Esophagus muscularis mucosa (tissue), 3 donors: Measurements from ENCODE around the gene ECEL1.
"Not testable (repeated sequence)": the region's sequence is repeated elsewhere in the genome, so short reads cannot be mapped to it uniquely, and the experiment has no call there.

Experiments
- POLR2A ChIP-seq: fragments of 450-650 bp; IDR thresholded peaks from one replicate; pipeline ENCODE4 v1.6.1; 2017; ENCODE audit warnings: antibody characterized with exemption, moderate library complexity, mild to moderate bottlenecking, low read depth
- TF ChIP-seq, protein P1 (sequence below), 3 experiments: fragments of 200-600 bp in 2 of 3; fragments of 450-650 bp in 1 of 3; sonication (generic) in 2 of 3; IDR thresholded peaks; one replicate each; pipeline ENCODE4 v1.5.1; 2017 to 2019; ENCODE audit warnings: antibody characterized with exemption in 3 of 3, mild to moderate bottlenecking in 2 of 3, moderate library complexity in 1 of 3

- TF ChIP-seq POLR2A: not testable (repeated sequence)
- TF ChIP-seq, protein P1, sequence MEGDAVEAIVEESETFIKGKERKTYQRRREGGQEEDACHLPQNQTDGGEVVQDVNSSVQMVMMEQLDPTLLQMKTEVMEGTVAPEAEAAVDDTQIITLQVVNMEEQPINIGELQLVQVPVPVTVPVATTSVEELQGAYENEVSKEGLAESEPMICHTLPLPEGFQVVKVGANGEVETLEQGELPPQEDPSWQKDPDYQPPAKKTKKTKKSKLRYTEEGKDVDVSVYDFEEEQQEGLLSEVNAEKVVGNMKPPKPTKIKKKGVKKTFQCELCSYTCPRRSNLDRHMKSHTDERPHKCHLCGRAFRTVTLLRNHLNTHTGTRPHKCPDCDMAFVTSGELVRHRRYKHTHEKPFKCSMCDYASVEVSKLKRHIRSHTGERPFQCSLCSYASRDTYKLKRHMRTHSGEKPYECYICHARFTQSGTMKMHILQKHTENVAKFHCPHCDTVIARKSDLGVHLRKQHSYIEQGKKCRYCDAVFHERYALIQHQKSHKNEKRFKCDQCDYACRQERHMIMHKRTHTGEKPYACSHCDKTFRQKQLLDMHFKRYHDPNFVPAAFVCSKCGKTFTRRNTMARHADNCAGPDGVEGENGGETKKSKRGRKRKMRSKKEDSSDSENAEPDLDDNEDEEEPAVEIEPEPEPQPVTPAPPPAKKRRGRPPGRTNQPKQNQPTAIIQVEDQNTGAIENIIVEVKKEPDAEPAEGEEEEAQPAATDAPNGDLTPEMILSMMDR (IDR thresholded peaks at IDR 0.05): peak; percentile 78 to 95 (median 82)
Measured at GRCh38 chr2:232440220-232441018, 47.2 kb downstream of the ECEL1 start.
